Keratinocyte (primary cell): ENCODE data around the gene PAM16.

Source experiments
- CTCF ChIP-seq, 3 experiments: IDR thresholded peaks in 1 of 3; conservative IDR thresholded peaks in 1 of 3; optimal IDR thresholded peaks in 1 of 3; 2 replicates in 2 of 3; 3 replicates in 1 of 3; pipeline versions ENCODE3 to v1.5.1; 2011; ENCODE audit warnings: low read length in 3 of 3, mild to moderate bottlenecking in 3 of 3, moderate library complexity in 2 of 3, control low read depth in 1 of 3, inconsistent platforms in 1 of 3; ENCODE audit not compliant: insufficient read depth in 2 of 3; ENCODE audit errors: extremely low read depth in 1 of 3
- EZH2 ChIP-seq: IDR thresholded peaks from one replicate; pipeline ENCODE4 v1.6.1; 2012; ENCODE audit warnings: inconsistent platforms, mild to moderate bottlenecking, low read length, moderate library complexity

- TF ChIP-seq CTCF (optimal IDR thresholded peaks at IDR 0.05 in 1 of 3, IDR thresholded peaks at IDR 0.05 in 1 of 3, conservative IDR thresholded peaks at IDR 0.05 in 1 of 3; ENCODE audit: extremely low read depth in 1 of 3, insufficient read depth in 2 of 3, low read length in 3 of 3) (no peak), EZH2 (no peak)
Measured at GRCh38 chr16:4315186-4316107, 35.7 kb downstream of the PAM16 start, which contains the start of gene GLIS2.
